MM.1S (cell line): ENCODE data around the gene STK4.

Source experiments
- DNase-seq: peaks from one replicate; pipeline ENCODE4 v3.0.0-alpha.2; 2015
- H2AFZ ChIP-seq: fragments of 300-600 bp; sonication (generic); 2 replicates; pipeline ENCODE4 v1.6.0; 2016; ENCODE audit warnings: antibody characterized with exemption, low read length
- H3F3A ChIP-seq: fragments of 300-600 bp; sonication (generic); 2 replicates; pipeline ENCODE4 v1.6.1; 2016; ENCODE audit warnings: mild to moderate bottlenecking, antibody characterized with exemption, low read length, moderate library complexity, mixed read lengths; ENCODE audit not compliant: insufficient read depth
- H3K27ac ChIP-seq: fragments of 300-600 bp; sonication (generic); 2 replicates; pipeline ENCODE4 v1.5.1; 2016; ENCODE audit warnings: mild to moderate bottlenecking, low read length
- H3K27me3 ChIP-seq: fragments of 300-600 bp; sonication (generic); replicated peaks from 2 replicates; pipeline ENCODE4 v1.6.0; 2016; ENCODE audit warnings: low read length; ENCODE audit not compliant: insufficient read depth
- H3K36me3 ChIP-seq: fragments of 300-600 bp; sonication (generic); replicated peaks from 2 replicates; pipeline ENCODE4 v1.6.1; 2016; ENCODE audit warnings: mild to moderate bottlenecking, low read length, mixed read lengths; ENCODE audit not compliant: insufficient read depth
- H3K4me1 ChIP-seq: fragments of 300-600 bp; sonication (generic); 2 replicates; pipeline ENCODE4 v1.6.1; 2016; ENCODE audit warnings: low read length, mixed read lengths
- H3K4me2 ChIP-seq: fragments of 300-600 bp; sonication (generic); 2 replicates; pipeline ENCODE4 v1.6.0; 2016; ENCODE audit warnings: low read depth, low read length
- H3K4me3 ChIP-seq: fragments of 300-600 bp; sonication (generic); 2 replicates; pipeline ENCODE4 v1.5.1; 2016; ENCODE audit warnings: low read length, mixed read lengths
- H3K79me2 ChIP-seq: fragments of 300-600 bp; sonication (generic); 2 replicates; pipeline ENCODE4 v1.6.1; 2016; ENCODE audit warnings: mixed run types, low read length, mixed read lengths
- H3K9ac ChIP-seq: fragments of 300-600 bp; sonication (generic); 2 replicates; pipeline ENCODE4 v1.6.1; 2016; ENCODE audit warnings: low read length, mixed read lengths
- H3K9me2 ChIP-seq: fragments of 300-600 bp; sonication (generic); replicated peaks from 2 replicates; pipeline ENCODE4 v1.6.1; 2016; ENCODE audit warnings: mild to moderate bottlenecking, low read length, mixed read lengths; ENCODE audit not compliant: insufficient read depth
- H3K9me3 ChIP-seq: fragments of 300-600 bp; sonication (generic); replicated peaks from 2 replicates; pipeline ENCODE4 v1.6.1; 2016; ENCODE audit warnings: mild to moderate bottlenecking, low read length, mixed read lengths; ENCODE audit not compliant: insufficient read depth
- H4K20me1 ChIP-seq: fragments of 300-600 bp; sonication (generic); 2 replicates; pipeline ENCODE4 v1.6.1; 2016; ENCODE audit warnings: mild to moderate bottlenecking, low read length, moderate library complexity, mixed read lengths; ENCODE audit not compliant: insufficient read depth
- EZH2 ChIP-seq: fragments of 300-600 bp; sonication (generic); optimal IDR thresholded peaks from 2 replicates; pipeline ENCODE3; 2017; ENCODE audit warnings: low read depth, mild to moderate bottlenecking, antibody characterized with exemption, low read length, mixed read lengths
- EZH2phosphoT487 ChIP-seq: fragments of 300-600 bp; sonication (generic); IDR thresholded peaks from 2 replicates; pipeline ENCODE4 v1.6.1; 2018; ENCODE audit warnings: antibody characterized with exemption, low read length
- TF ChIP-seq, protein P1 (sequence below): fragments of 300-600 bp; sonication (generic); IDR thresholded peaks from 2 replicates; pipeline ENCODE4 v1.5.1; 2016; ENCODE audit warnings: antibody characterized with exemption, low read length, mixed read lengths

STK4 gene

GRCh38 chr20:45109634-45110033 lies 143.3 kb downstream of the STK4 start:
- no peaks in the 10 kb centered on the region for H3K4me1 ChIP-seq
- no peak overlapping the region for H3K9ac ChIP-seq
- H3K4me3 ChIP-seq = no peak overlapping the region
- no peak overlapping the region for H3K27ac ChIP-seq
- no peaks in the 10 kb centered on the region for H3F3A ChIP-seq
- no peak overlapping the region for H2AFZ ChIP-seq
- H3K27me3 ChIP-seq = no peaks in the 10 kb centered on the region
- no peaks in the 10 kb centered on the region for H3K79me2 ChIP-seq
- no peaks in the 10 kb centered on the region for H4K20me1 ChIP-seq
- no peaks in the 10 kb centered on the region for H3K36me3 ChIP-seq
- no peak for DNase-seq
- TF ChIP-seq, protein P1, sequence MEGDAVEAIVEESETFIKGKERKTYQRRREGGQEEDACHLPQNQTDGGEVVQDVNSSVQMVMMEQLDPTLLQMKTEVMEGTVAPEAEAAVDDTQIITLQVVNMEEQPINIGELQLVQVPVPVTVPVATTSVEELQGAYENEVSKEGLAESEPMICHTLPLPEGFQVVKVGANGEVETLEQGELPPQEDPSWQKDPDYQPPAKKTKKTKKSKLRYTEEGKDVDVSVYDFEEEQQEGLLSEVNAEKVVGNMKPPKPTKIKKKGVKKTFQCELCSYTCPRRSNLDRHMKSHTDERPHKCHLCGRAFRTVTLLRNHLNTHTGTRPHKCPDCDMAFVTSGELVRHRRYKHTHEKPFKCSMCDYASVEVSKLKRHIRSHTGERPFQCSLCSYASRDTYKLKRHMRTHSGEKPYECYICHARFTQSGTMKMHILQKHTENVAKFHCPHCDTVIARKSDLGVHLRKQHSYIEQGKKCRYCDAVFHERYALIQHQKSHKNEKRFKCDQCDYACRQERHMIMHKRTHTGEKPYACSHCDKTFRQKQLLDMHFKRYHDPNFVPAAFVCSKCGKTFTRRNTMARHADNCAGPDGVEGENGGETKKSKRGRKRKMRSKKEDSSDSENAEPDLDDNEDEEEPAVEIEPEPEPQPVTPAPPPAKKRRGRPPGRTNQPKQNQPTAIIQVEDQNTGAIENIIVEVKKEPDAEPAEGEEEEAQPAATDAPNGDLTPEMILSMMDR = no peak
- TF ChIP-seq EZH2phosphoT487 (no peak), EZH2 (no peak)
- no peak overlapping the region for H3K4me2 ChIP-seq
- H3K9me3 ChIP-seq = no peaks in the 10 kb centered on the region
- H3K9me2 ChIP-seq = no peaks in the 10 kb centered on the region

- Histone ChIP-seq H3K9ac (no peak overlapping the region), H3K9me2 (no peaks in the 10 kb centered on the region), H3K27me3 (no peaks in the 10 kb centered on the region), H3K36me3 (no peaks in the 10 kb centered on the region), H3K79me2 (no peaks in the 10 kb centered on the region), H3F3A (no peaks in the 10 kb centered on the region), H4K20me1 (no peaks in the 10 kb centered on the region), H3K27ac (no peak overlapping the region), H3K4me1 (no peaks in the 10 kb centered on the region), H3K4me3 (no peak overlapping the region), H3K4me2 (no peak overlapping the region), H3K9me3 (no peaks in the 10 kb centered on the region), H2AFZ (no peak overlapping the region)
- no peak for DNase-seq
- TF ChIP-seq EZH2phosphoT487 (no peak), EZH2 (no peak)
- TF ChIP-seq, protein P1 = no peak
These were observed 144.0 kb downstream of the STK4 start for GRCh38 chr20:45110301-45110700.

DNA sequence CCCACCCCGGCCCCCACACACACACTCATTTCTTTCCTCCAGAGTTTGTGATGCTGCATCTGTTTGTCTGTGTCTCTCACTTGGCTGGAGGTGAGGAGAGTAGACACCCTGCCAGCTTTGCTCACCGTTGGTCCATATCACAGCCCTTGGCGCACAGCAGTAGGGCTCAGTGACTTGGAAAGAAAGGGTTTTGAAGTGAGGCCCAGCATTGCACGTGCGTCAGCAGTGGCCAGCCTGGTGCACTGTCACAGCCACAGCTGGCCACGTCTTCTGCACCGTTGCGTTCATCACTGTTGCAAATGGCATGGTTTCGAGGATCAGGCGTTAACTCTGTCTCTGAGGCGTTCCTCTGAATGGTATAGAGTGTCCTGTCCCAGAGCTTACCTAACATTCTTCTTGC lies 145.0 kb downstream of the STK4 start:
- Histone ChIP-seq H3K27me3 (no peaks in the 10 kb centered on the region), H3K36me3 (no peaks in the 10 kb centered on the region), H3K4me1 (no peaks in the 10 kb centered on the region), H3K4me2 (no peak overlapping the region), H3K9me3 (no peaks in the 10 kb centered on the region), H3K27ac (no peak overlapping the region), H3K9me2 (no peaks in the 10 kb centered on the region), H3K4me3 (no peak overlapping the region), H3F3A (no peaks in the 10 kb centered on the region), H3K9ac (no peak overlapping the region), H3K79me2 (no peaks in the 10 kb centered on the region), H2AFZ (no peak overlapping the region), H4K20me1 (no peaks in the 10 kb centered on the region)
- DNase-seq = no peak
- no peak for TF ChIP-seq EZH2
- TF ChIP-seq EZH2phosphoT487 = no peak
- TF ChIP-seq, protein P1 = no peak
